Memory B cell (primary cell): ENCODE data around the gene WHRN.

Experiments
- ATAC-seq: fragments of 150-1000 bp; cut with Tn5 transposase; 2 replicates; pipeline ENCODE4 v1.10.0; 2021; ENCODE audit warnings: low read depth, mild to moderate bottlenecking, moderate library complexity
- DNase-seq, 2 donors: peaks; one replicate each; pipeline ENCODE4 v3.0.0; 2022; ENCODE audit warnings: low spot score in 2 of 2
- H3K27ac Mint-ChIP-seq: one replicate; pipeline ENCODE4 v1.8.0; 2022; ENCODE audit warnings: mild to moderate bottlenecking, moderate library complexity, mixed read lengths
- H3K27me3 Mint-ChIP-seq: one replicate; pipeline ENCODE4 v1.8.0; 2022; ENCODE audit warnings: mixed read lengths
- H3K36me3 Mint-ChIP-seq: one replicate; pipeline ENCODE4 v1.8.0; 2022; ENCODE audit warnings: mild to moderate bottlenecking, mixed read lengths
- H3K4me1 Mint-ChIP-seq: one replicate; pipeline ENCODE4 v1.8.0; 2022; ENCODE audit warnings: mixed read lengths
- H3K4me3 Mint-ChIP-seq: one replicate; pipeline ENCODE4 v1.8.0; 2022; ENCODE audit warnings: mild to moderate bottlenecking, moderate library complexity, mixed read lengths
- H3K9me3 Mint-ChIP-seq: one replicate; pipeline ENCODE4 v1.8.0; 2022; ENCODE audit warnings: mixed read lengths

Gene WHRN

GRCh38 chr9:114477642-114478041 is 27.6 kb downstream of the WHRN start:
- no peak overlapping the region for H3K4me3 Mint-ChIP-seq
- H3K27me3 Mint-ChIP-seq: no peaks in the 10 kb centered on the region
- H3K27ac Mint-ChIP-seq: no peak overlapping the region
- H3K4me1 Mint-ChIP-seq: peaks cover 20% of the 10 kb centered on the region
- DNase-seq (no peak), ATAC-seq (no peak)
- H3K9me3 Mint-ChIP-seq: no peaks in the 10 kb centered on the region
- peaks cover 5% of the 10 kb centered on the region for H3K36me3 Mint-ChIP-seq

GRCh38 chr9:114476891-114477469 is 28.3 kb downstream of the WHRN start:
- Mint-ChIP-seq H3K4me1 (peaks cover 19% of the 10 kb centered on the region), H3K9me3 (no peaks in the 10 kb centered on the region), H3K27me3 (no peaks in the 10 kb centered on the region), H3K4me3 (no peak overlapping the region), H3K27ac (no peak overlapping the region), H3K36me3 (peaks cover 11% of the 10 kb centered on the region)
- DNase-seq: no peak
- ATAC-seq: no peak

GRCh38 chr9:114475412-114476135 is 29.7 kb downstream of the WHRN start:
- DNase-seq (no peak), ATAC-seq (no peak)
- Mint-ChIP-seq H3K27ac (no peak overlapping the region), H3K27me3 (no peaks in the 10 kb centered on the region), H3K4me1 (peaks cover 14% of the 10 kb centered on the region), H3K9me3 (no peaks in the 10 kb centered on the region), H3K4me3 (peak overlapping the region; percentile 14), H3K36me3 (peaks cover 8% of the 10 kb centered on the region)

- no peak for DNase-seq
- peaks cover 11% of the 10 kb centered on the region for H3K36me3 Mint-ChIP-seq
- H3K4me3 Mint-ChIP-seq: no peak overlapping the region
- peaks cover 2% of the 10 kb centered on the region for H3K27me3 Mint-ChIP-seq
- no peak overlapping the region for H3K27ac Mint-ChIP-seq
- peaks cover 2% of the 10 kb centered on the region for H3K9me3 Mint-ChIP-seq
- peaks cover 14% of the 10 kb centered on the region for H3K4me1 Mint-ChIP-seq
- ATAC-seq: no peak
Measured at GRCh38 chr9:114474425-114474824, 30.8 kb downstream of the WHRN start.

GRCh38 chr9:114473447-114473801 is 31.8 kb downstream of the WHRN start:
- Mint-ChIP-seq H3K27ac (no peak overlapping the region), H3K9me3 (peaks cover 2% of the 10 kb centered on the region), H3K4me1 (peaks cover 18% of the 10 kb centered on the region), H3K27me3 (peaks cover 2% of the 10 kb centered on the region), H3K4me3 (no peak overlapping the region), H3K36me3 (peaks cover 11% of the 10 kb centered on the region)
- ATAC-seq (no peak), DNase-seq (no peak)

GRCh38 chr9:114472765-114473446 is 32.4 kb downstream of the WHRN start:
- Mint-ChIP-seq H3K4me1 (peaks cover 18% of the 10 kb centered on the region), H3K36me3 (peaks cover 11% of the 10 kb centered on the region), H3K27ac (no peak overlapping the region), H3K9me3 (peaks cover 2% of the 10 kb centered on the region), H3K27me3 (peaks cover 2% of the 10 kb centered on the region), H3K4me3 (no peak overlapping the region)
- ATAC-seq: no peak
- DNase-seq: no peak

- H3K4me1 Mint-ChIP-seq: peaks cover 13% of the 10 kb centered on the region
- H3K27ac Mint-ChIP-seq: no peak overlapping the region
- no peak overlapping the region for H3K4me3 Mint-ChIP-seq
- peaks cover 8% of the 10 kb centered on the region for H3K36me3 Mint-ChIP-seq
- no peak for DNase-seq
- no peak for ATAC-seq
- peaks cover 2% of the 10 kb centered on the region for H3K9me3 Mint-ChIP-seq
- peaks cover 2% of the 10 kb centered on the region for H3K27me3 Mint-ChIP-seq
Measured at GRCh38 chr9:114471157-114471556, 34.1 kb downstream of the WHRN start.

- ATAC-seq (no peak), DNase-seq (no peak)
- no peak overlapping the region for H3K4me3 Mint-ChIP-seq
- H3K36me3 Mint-ChIP-seq: peaks cover 8% of the 10 kb centered on the region
- peaks cover 2% of the 10 kb centered on the region for H3K9me3 Mint-ChIP-seq
- H3K27ac Mint-ChIP-seq: no peak overlapping the region
- H3K4me1 Mint-ChIP-seq: peaks cover 9% of the 10 kb centered on the region
- H3K27me3 Mint-ChIP-seq: peaks cover 2% of the 10 kb centered on the region
Measured at GRCh38 chr9:114470581-114470980, 34.7 kb downstream of the WHRN start.

GRCh38 chr9:114470121-114470520 is 35.2 kb downstream of the WHRN start:
- Mint-ChIP-seq H3K36me3 (peaks cover 11% of the 10 kb centered on the region), H3K4me3 (no peak overlapping the region), H3K4me1 (peaks cover 5% of the 10 kb centered on the region), H3K9me3 (peaks cover 2% of the 10 kb centered on the region), H3K27ac (no peak overlapping the region), H3K27me3 (peaks cover 2% of the 10 kb centered on the region)
- DNase-seq (no peak), ATAC-seq (no peak)

GRCh38 chr9:114469091-114469853 is 36.0 kb downstream of the WHRN start:
- Mint-ChIP-seq H3K36me3 (peaks cover 15% of the 10 kb centered on the region), H3K27me3 (peaks cover 2% of the 10 kb centered on the region), H3K4me1 (peaks cover 4% of the 10 kb centered on the region), H3K27ac (no peak overlapping the region), H3K9me3 (peaks cover 4% of the 10 kb centered on the region), H3K4me3 (no peak overlapping the region)
- DNase-seq (no peak), ATAC-seq (no peak)

GRCh38 chr9:114467910-114468309 is 37.4 kb downstream of the WHRN start:
- no peak for DNase-seq
- peaks cover 4% of the 10 kb centered on the region for H3K9me3 Mint-ChIP-seq
- peaks cover 2% of the 10 kb centered on the region for H3K27me3 Mint-ChIP-seq
- peaks cover 4% of the 10 kb centered on the region for H3K4me1 Mint-ChIP-seq
- ATAC-seq: no peak
- H3K4me3 Mint-ChIP-seq: no peak overlapping the region
- no peak overlapping the region for H3K27ac Mint-ChIP-seq
- H3K36me3 Mint-ChIP-seq: peaks cover 15% of the 10 kb centered on the region

GRCh38 chr9:114467226-114467750 is 38.0 kb downstream of the WHRN start:
- no peak overlapping the region for H3K4me3 Mint-ChIP-seq
- H3K27me3 Mint-ChIP-seq: peaks cover 2% of the 10 kb centered on the region
- H3K4me1 Mint-ChIP-seq: peaks cover 4% of the 10 kb centered on the region
- H3K9me3 Mint-ChIP-seq: peaks cover 4% of the 10 kb centered on the region
- peaks cover 13% of the 10 kb centered on the region for H3K36me3 Mint-ChIP-seq
- DNase-seq (no peak), ATAC-seq (no peak)
- H3K27ac Mint-ChIP-seq: peak overlapping the region; percentile 9

GRCh38 chr9:114465906-114466900 is 39.1 kb downstream of the WHRN start:
- peaks cover 2% of the 10 kb centered on the region for H3K27me3 Mint-ChIP-seq
- H3K4me3 Mint-ChIP-seq: no peak overlapping the region
- ATAC-seq (no peak), DNase-seq (no peak)
- peaks cover 9% of the 10 kb centered on the region for H3K4me1 Mint-ChIP-seq
- H3K27ac Mint-ChIP-seq: no peak overlapping the region
- peaks cover 4% of the 10 kb centered on the region for H3K9me3 Mint-ChIP-seq
- H3K36me3 Mint-ChIP-seq: peaks cover 9% of the 10 kb centered on the region
